HG03469 (cell line): ENCODE measurements around the gene PFKFB2.

Experiments used
- ATAC-seq: cut with Tn5 transposase; IDR thresholded peaks from one replicate; pipeline ENCODE4 v1.9.1; 2021; ENCODE audit warnings: mild to moderate bottlenecking, moderate library complexity, moderate number of reproducible peaks; ENCODE audit not compliant: unreplicated experiment

PFKFB2 gene

GRCh38 chr1:207021876-207022596, 31.0 kb upstream of the PFKFB2 start:
- ATAC-seq = no peak

GRCh38 chr1:207022996-207023679, 29.9 kb upstream of the PFKFB2 start:
- ATAC-seq = no peak

- ATAC-seq = no peak
Observed at GRCh38 chr1:207024202-207025145, 28.6 kb upstream of the PFKFB2 start.

GRCh38 chr1:207025146-207025880, 27.8 kb upstream of the PFKFB2 start:
- ATAC-seq = no peak

- ATAC-seq = no peak
Observed at GRCh38 chr1:207026104-207026534, 27.0 kb upstream of the PFKFB2 start.

- no peak for ATAC-seq
Observed at GRCh38 chr1:207027206-207027777, 25.8 kb upstream of the PFKFB2 start.

GRCh38 chr1:207027921-207028320, 25.2 kb upstream of the PFKFB2 start:
- no peak for ATAC-seq

- ATAC-seq = no peak
Observed at GRCh38 chr1:207028884-207029650, 24.0 kb upstream of the PFKFB2 start.

- ATAC-seq = no peak
Observed at GRCh38 chr1:207029701-207030521, 23.2 kb upstream of the PFKFB2 start.

GRCh38 chr1:207030522-207031009, 22.5 kb upstream of the PFKFB2 start:
- no peak for ATAC-seq

- ATAC-seq = no peak
Observed at GRCh38 chr1:207031016-207031415, 22.1 kb upstream of the PFKFB2 start.

GRCh38 chr1:207031632-207032264, 21.3 kb upstream of the PFKFB2 start:
- no peak for ATAC-seq

GRCh38 chr1:207032528-207033017, 20.5 kb upstream of the PFKFB2 start, which contains the start of gene C1orf116:
TSS of gene C1orf116 (minus strand) at chr1:207032756. CDS start at chr1:207027598, 5,158 bp downstream.
- no peak for ATAC-seq

- ATAC-seq = no peak
Observed at GRCh38 chr1:207033302-207033701, 19.8 kb upstream of the PFKFB2 start.

GRCh38 chr1:207034208-207034607, 18.9 kb upstream of the PFKFB2 start:
- ATAC-seq = no peak

- no peak for ATAC-seq
Observed at GRCh38 chr1:207034998-207035397, 18.1 kb upstream of the PFKFB2 start.

GRCh38 chr1:207035877-207036551, 17.1 kb upstream of the PFKFB2 start:
- no peak for ATAC-seq
